Muscle layer of duodenum (tissue), 2 donors: ENCODE measurements around the gene ORAI3.

Source experiments
- H3K27ac ChIP-seq: one replicate; pipeline ENCODE4 v1.7.0; 2013; ENCODE audit warnings: mild to moderate bottlenecking, low read length
- H3K27me3 ChIP-seq: one replicate; pipeline ENCODE4 v1.7.0; 2013; ENCODE audit warnings: low read depth, mild to moderate bottlenecking, control low read depth, low read length
- H3K36me3 ChIP-seq, 2 donors: one replicate each; pipeline ENCODE4 v1.7.0; 2013; ENCODE audit warnings: low read length in 2 of 2, control low read depth in 1 of 2, mild to moderate bottlenecking in 1 of 2; ENCODE audit not compliant: insufficient read depth in 2 of 2, control insufficient read depth in 1 of 2
- H3K4me1 ChIP-seq, 2 donors: one replicate each; pipeline ENCODE4 v1.7.0; 2013; ENCODE audit warnings: low read length in 2 of 2, mild to moderate bottlenecking in 2 of 2, control low read depth in 1 of 2, moderate library complexity in 1 of 2; ENCODE audit not compliant: insufficient read depth in 2 of 2, control insufficient read depth in 1 of 2
- H3K4me3 ChIP-seq, 2 donors: one replicate each; pipeline ENCODE4 v1.7.0; 2013; ENCODE audit warnings: low read length in 2 of 2, low read depth in 1 of 2, mild to moderate bottlenecking in 1 of 2
- H3K9me3 ChIP-seq, 2 donors: one replicate each; pipeline ENCODE4 v1.7.0; 2013; ENCODE audit warnings: low read length in 2 of 2, control low read depth in 1 of 2, mild to moderate bottlenecking in 1 of 2; ENCODE audit not compliant: control insufficient read depth in 1 of 2
- donor health status: healthy.

ORAI3 gene

GRCh38 chr16:30980023-30980371, 31.1 kb downstream of the ORAI3 start:
- Histone ChIP-seq H3K36me3 (peaks cover 21 to 84% of the 10 kb centered on the region in 2 donors), H3K4me1 (no peaks in the 10 kb centered on the region), H3K4me3 (no peak overlapping the region), H3K9me3 (no peaks in the 10 kb centered on the region), H3K27ac (no peak overlapping the region), H3K27me3 (no peaks in the 10 kb centered on the region)

- no peak overlapping the region for H3K27ac ChIP-seq
- H3K36me3 ChIP-seq = peaks cover 21 to 80% of the 10 kb centered on the region in 2 donors
- no peaks in the 10 kb centered on the region for H3K9me3 ChIP-seq
- peaks cover 0 to 4% of the 10 kb centered on the region in 2 donors for H3K4me1 ChIP-seq
- H3K4me3 ChIP-seq = no peak overlapping the region
- no peaks in the 10 kb centered on the region for H3K27me3 ChIP-seq
Measured at GRCh38 chr16:30980434-30980833, 31.6 kb downstream of the ORAI3 start.

DNA sequence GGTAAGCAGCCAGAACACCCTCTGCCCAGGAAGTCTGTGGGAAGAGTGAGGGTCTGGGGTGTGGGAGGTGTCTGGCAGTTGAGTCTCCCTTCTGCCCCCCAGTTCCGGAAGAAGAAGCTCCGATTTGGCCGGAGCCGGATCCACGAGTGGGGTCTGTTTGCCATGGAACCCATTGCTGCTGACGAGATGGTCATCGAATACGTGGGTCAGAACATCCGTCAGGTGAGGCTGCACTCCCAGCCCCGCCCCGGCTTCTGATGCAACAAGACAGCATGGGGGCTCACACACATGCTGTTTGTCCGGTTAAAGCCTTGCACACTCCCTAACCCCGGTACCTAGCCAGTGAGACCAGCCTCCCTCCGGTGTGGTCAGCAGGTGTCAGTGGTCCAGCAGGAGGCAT, 32.1 kb downstream of the ORAI3 start:
- no peak overlapping the region for H3K27ac ChIP-seq
- no peak overlapping the region for H3K4me3 ChIP-seq
- H3K4me1 ChIP-seq = peaks cover 3 to 9% of the 10 kb centered on the region in 2 donors
- no peaks in the 10 kb centered on the region for H3K9me3 ChIP-seq
- no peaks in the 10 kb centered on the region for H3K27me3 ChIP-seq
- H3K36me3 ChIP-seq = peaks cover 17 to 74% of the 10 kb centered on the region in 2 donors

DNA sequence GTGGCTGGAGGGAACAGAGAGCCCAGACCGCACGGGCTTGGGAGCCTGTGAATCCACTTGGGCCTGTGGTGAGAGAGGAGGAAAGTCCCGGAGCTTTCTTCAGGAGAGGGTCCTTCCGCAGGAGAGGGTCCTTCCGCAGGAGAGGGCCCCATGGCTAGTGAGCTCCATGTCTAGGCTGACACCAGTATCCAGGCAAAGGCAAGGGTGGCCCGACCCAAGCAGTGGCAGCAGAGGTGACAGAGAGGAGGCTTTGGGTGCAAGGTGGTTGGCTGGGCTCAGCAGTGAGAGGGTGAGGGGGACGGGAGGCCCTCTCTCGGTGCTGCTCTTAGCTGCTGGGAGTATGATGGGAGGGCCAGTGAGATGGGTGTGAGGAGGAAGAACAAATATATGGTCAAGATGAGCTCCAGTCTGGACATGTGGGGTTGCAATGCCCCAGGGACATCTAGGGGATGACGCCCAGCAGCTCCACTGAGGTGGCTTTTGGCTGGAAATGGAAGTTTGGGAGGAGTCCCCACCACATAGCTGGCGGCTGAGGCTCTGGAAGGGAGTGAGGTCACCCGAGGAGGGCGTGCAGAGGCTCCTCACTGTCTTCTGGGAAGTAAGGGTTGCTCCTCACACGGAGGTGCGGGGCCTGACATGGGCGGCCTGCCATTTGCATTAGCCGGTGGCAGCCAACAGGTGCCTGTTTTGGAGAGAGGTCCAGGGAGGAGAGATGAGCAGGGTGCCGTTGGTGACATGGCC, 33.9 kb downstream of the ORAI3 start:
- H3K4me1 ChIP-seq = peaks cover 4 to 13% of the 10 kb centered on the region in 2 donors
- no peak overlapping the region for H3K27ac ChIP-seq
- H3K36me3 ChIP-seq = peaks cover 16 to 59% of the 10 kb centered on the region in 2 donors
- H3K27me3 ChIP-seq = no peaks in the 10 kb centered on the region
- H3K9me3 ChIP-seq = no peaks in the 10 kb centered on the region
- no peak overlapping the region for H3K4me3 ChIP-seq

- Histone ChIP-seq H3K9me3 (no peaks in the 10 kb centered on the region), H3K27ac (no peak overlapping the region), H3K27me3 (no peaks in the 10 kb centered on the region), H3K4me1 (peaks cover 4 to 13% of the 10 kb centered on the region in 2 donors), H3K4me3 (no peak overlapping the region), H3K36me3 (peaks cover 14 to 56% of the 10 kb centered on the region in 2 donors)
Measured at GRCh38 chr16:30983289-30983889, 34.5 kb downstream of the ORAI3 start.

DNA sequence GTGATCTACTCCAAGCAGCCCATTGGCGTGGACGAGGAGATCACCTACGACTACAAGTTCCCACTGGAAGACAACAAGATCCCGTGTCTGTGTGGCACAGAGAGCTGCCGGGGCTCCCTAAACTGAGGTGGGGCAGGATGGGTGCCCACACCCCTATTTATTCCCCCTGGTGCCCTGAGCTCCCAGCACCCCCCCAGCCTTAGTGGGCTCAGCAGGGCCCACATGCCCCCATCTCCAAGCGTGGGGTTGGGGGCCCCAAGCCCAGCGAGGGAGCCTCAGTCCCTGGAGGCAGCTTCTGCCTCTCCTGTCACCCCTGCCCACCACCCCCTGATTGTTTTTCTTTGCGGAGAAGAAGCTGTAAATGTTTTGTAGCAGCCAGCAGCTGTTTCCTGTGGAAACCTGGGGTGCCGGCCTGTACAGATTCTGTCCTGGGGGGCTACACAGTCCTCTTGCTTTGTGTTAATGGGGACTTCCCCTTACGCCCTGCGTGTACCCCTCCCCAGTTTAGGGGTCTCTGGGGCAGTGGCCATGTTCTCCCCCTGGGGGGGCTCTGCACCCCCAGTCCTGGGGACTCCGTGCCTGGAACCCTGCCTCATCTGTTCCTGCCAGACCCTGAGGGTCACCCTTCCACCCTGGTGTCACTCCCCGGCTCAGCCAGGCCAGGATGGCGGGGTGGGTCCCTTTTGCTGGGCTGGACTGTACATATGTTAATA, 35.2 kb downstream of the ORAI3 start:
- H3K4me3 ChIP-seq = no peak overlapping the region
- peaks cover 9 to 49% of the 10 kb centered on the region in 2 donors for H3K36me3 ChIP-seq
- H3K9me3 ChIP-seq = no peaks in the 10 kb centered on the region
- H3K4me1 ChIP-seq = peaks cover 4 to 13% of the 10 kb centered on the region in 2 donors
- H3K27me3 ChIP-seq = no peaks in the 10 kb centered on the region
- H3K27ac ChIP-seq = no peak overlapping the region

GRCh38 chr16:30984669-30985400, 36.0 kb downstream of the ORAI3 start, which contains the start of gene HSD3B7:
HSD3B7 (plus strand) TSS chr16:30985207; CDS start chr16:30985659, 452 bp downstream.
- Histone ChIP-seq H3K27me3 (no peaks in the 10 kb centered on the region), H3K4me1 (peaks cover 4 to 13% of the 10 kb centered on the region in 2 donors), H3K9me3 (no peaks in the 10 kb centered on the region), H3K36me3 (peaks cover 9 to 43% of the 10 kb centered on the region in 2 donors), H3K4me3 (peak within 1 kb of the TSS; percentile 57 to 66), H3K27ac (peak within 1 kb of the TSS; percentile 21)

GRCh38 chr16:30985401-30986128, 36.7 kb downstream of the ORAI3 start:
- Histone ChIP-seq H3K4me3 (peak overlapping the region; percentile 57 to 66), H3K9me3 (no peaks in the 10 kb centered on the region), H3K27ac (peak overlapping the region; percentile 21), H3K36me3 (peaks cover 3 to 36% of the 10 kb centered on the region in 2 donors), H3K27me3 (no peaks in the 10 kb centered on the region), H3K4me1 (peaks cover 4 to 13% of the 10 kb centered on the region in 2 donors)

DNA sequence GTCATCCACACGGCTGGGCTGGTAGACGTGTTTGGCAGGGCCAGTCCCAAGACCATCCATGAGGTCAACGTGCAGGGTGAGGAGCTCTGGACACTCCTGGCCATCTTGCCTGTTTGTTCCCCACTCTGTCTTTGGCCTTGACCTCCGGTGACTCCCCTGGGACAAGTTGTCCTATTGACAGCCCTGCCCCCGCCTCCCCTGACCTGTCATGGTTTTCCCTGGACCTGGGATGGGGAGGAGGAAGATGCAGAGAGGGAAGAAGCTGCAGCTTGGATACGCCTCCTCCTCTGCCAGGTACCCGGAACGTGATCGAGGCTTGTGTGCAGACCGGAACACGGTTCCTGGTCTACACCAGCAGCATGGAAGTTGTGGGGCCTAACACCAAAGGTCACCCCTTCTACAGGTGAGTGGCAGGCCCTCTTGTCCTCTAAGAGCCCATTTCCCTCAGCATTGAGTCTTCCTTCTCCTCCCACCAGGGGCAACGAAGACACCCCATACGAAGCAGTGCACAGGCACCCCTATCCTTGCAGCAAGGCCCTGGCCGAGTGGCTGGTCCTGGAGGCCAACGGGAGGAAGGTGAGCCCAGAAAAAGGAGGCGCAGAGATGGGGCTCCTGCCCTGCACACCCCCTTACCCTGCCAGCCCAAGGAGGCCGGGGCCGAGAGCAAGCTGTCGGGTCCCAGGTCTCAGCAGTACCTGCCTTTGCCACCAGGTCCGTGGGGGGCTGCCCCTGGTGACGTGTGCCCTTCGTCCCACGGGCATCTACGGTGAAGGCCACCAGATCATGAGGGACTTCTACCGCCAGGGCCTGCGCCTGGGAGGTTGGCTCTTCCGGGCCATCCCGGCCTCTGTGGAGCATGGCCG, 37.5 kb downstream of the ORAI3 start:
- peaks cover 3 to 28% of the 10 kb centered on the region in 2 donors for H3K36me3 ChIP-seq
- no peaks in the 10 kb centered on the region for H3K9me3 ChIP-seq
- peak overlapping the region; percentile 21 for H3K27ac ChIP-seq
- no peaks in the 10 kb centered on the region for H3K27me3 ChIP-seq
- peaks cover 4 to 13% of the 10 kb centered on the region in 2 donors for H3K4me1 ChIP-seq
- H3K4me3 ChIP-seq = peak overlapping the region in 1 of 2 donors; percentile 57
